Psoas muscle (tissue), 8 donors: ENCODE measurements around the gene RABGAP1L. TPM values are rescaled to one million over a fixed set of nuclear protein-coding genes. Genes with fewer than 3 reads are reported as not detected.
A peak's percentile ranks its signal among the peaks of the same experiment; 100 is the strongest.

Source experiments
- ATAC-seq, 4 donors: fragments of 200-7000 bp; cut with Tn5 transposase; one replicate each; pipeline ENCODE4 v1.9.1; 2020; ENCODE audit warnings: moderate library complexity in 3 of 4, mild to moderate bottlenecking in 2 of 4
- DNase-seq, 2 donors: peaks; one replicate each; pipeline ENCODE4 v3.0.0-alpha.2; 2020
- H3K27ac ChIP-seq: fragments of 200-600 bp; one replicate; pipeline ENCODE4 v1.8.0; 2022
- H3K27me3 ChIP-seq, 3 donors: fragments of 200-600 bp in 1 of 3; one replicate each; pipeline versions ENCODE4 v1.6.1 to v1.8.0; 2013 to 2022; ENCODE audit warnings: low read length in 2 of 3, mild to moderate bottlenecking in 2 of 3, moderate library complexity in 1 of 3; ENCODE audit not compliant: insufficient read depth in 3 of 3
- H3K36me3 ChIP-seq, 2 donors: fragments of 200-600 bp in 1 of 2; one replicate each; pipeline versions ENCODE4 v1.6.1 to v1.8.0; 2013 to 2022; ENCODE audit warnings: low read depth in 1 of 2, mild to moderate bottlenecking in 1 of 2, moderate library complexity in 1 of 2; ENCODE audit not compliant: insufficient read depth in 1 of 2
- H3K4me1 ChIP-seq: fragments of 200-600 bp; one replicate; pipeline ENCODE4 v1.8.0; 2022
- H3K4me3 ChIP-seq: fragments of 200-600 bp; one replicate; pipeline ENCODE4 v1.8.0; 2022; ENCODE audit warnings: mild to moderate bottlenecking
- H3K9me3 ChIP-seq: fragments of 200-600 bp; one replicate; pipeline ENCODE4 v1.8.0; 2022
- WGBS, 3 donors: extraction: QIAGEN DNeasy Blood & Tissue Kit; methylation state at CpG; one replicate each; pipeline versions ENCODE4 v1.1.6 to v1.1.7; 2013; 5-methylcytosine and 5-hydroxymethylcytosine counted together
- intact Hi-C, 2 donors: fragments of 100-400 bp; cut with DNase I; formaldehyde crosslinking; loops; one replicate each; pipeline versions ENCODE4 v1.11.0 to v1.14.2; 2022
- polyA plus RNA-seq, 3 donors: library from polyadenylated mRNA; stranded (reverse); fragments of 200-250 nt; gene quantifications; one replicate each; pipeline ENCODE4 v1.2.3, GENCODE V29; 2013
- total RNA-seq, 4 donors: library from RNA; stranded (reverse); fragmentation: NEBNext Ultra II Directional in 2 of 4; extraction: Animal tissue kit (Norgen Biotek cat#: 25700) in 2 of 4; gene quantifications; one replicate each; pipeline versions ENCODE4 v1.2.1 to v1.2.4, GENCODE V29; 2021 to 2023
- TF ChIP-seq, protein P1 (sequence below): fragments of 200-600 bp; IDR thresholded peaks from one replicate; pipeline ENCODE4 v1.8.0; 2022; ENCODE audit warnings: antibody characterized with exemption
- donor health status: healthy with polysubstance abuse.
- donor health status: DM: no; HTN: no; CAD: no; lungs with moderate emphysema.
- donor health status: Bipolar disorder and iron deficiency.
- donor health status: healthy.
- donor health status: DM: yes; HTN: yes; CAD: no.
- donor health status: DM: no; HTN: no; CAD: no.
- donor health status: DM: no; HTN: no; CAD: no.
- donor health status: DM: yes; HTN: yes; CAD: no.

Gene RABGAP1L
- total and polyA plus RNA-seq, 7 donors, result 2.9 to 14.4 (median 8.7) TPM

DNA sequence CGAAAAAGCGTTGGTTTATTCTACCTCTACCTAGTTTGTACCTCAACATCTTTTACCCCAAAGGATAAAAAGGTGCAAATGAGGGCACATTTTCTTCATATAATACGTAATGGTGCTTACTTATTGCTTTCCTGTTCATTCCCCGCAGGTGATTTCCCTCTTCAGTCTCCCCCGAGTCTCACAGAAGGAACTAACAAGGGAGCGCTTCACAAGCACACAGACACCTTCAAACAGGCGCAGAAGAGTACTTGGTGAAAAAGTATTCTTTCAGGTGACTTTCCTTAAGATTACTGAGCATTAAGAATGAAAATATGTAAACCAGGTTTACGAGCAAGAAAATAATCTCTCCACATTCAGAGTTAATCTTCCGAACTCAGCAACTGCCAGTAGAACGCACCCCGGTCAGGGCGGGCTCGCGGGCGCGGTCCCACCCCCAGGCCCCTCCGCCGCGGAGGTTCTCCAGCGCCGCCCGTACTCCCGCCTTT, 511 bp upstream of the RABGAP1L start:
- Histone ChIP-seq H3K27ac (peak overlapping the region; percentile 85), H3K36me3 (no peaks in the 10 kb centered on the region), H3K4me1 (peaks cover 12% of the 10 kb centered on the region), H3K27me3 (no peaks in the 10 kb centered on the region), H3K4me3 (peak overlapping the region; percentile 80), H3K9me3 (no peaks in the 10 kb centered on the region)
- intact Hi-C loops, result loop anchor here (5.0 kb wide), 1 partner anchor 137 kb away; the partner anchor contains the start of gene RC3H1 (in 2 of the 2)
- 2% methylated on average over 23 of the region's 23 CpGs for WGBS, 3 donors
- DNase-seq (no peak), ATAC-seq (no peak)
- TF ChIP-seq, protein P1, sequence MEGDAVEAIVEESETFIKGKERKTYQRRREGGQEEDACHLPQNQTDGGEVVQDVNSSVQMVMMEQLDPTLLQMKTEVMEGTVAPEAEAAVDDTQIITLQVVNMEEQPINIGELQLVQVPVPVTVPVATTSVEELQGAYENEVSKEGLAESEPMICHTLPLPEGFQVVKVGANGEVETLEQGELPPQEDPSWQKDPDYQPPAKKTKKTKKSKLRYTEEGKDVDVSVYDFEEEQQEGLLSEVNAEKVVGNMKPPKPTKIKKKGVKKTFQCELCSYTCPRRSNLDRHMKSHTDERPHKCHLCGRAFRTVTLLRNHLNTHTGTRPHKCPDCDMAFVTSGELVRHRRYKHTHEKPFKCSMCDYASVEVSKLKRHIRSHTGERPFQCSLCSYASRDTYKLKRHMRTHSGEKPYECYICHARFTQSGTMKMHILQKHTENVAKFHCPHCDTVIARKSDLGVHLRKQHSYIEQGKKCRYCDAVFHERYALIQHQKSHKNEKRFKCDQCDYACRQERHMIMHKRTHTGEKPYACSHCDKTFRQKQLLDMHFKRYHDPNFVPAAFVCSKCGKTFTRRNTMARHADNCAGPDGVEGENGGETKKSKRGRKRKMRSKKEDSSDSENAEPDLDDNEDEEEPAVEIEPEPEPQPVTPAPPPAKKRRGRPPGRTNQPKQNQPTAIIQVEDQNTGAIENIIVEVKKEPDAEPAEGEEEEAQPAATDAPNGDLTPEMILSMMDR, result no peak

DNA sequence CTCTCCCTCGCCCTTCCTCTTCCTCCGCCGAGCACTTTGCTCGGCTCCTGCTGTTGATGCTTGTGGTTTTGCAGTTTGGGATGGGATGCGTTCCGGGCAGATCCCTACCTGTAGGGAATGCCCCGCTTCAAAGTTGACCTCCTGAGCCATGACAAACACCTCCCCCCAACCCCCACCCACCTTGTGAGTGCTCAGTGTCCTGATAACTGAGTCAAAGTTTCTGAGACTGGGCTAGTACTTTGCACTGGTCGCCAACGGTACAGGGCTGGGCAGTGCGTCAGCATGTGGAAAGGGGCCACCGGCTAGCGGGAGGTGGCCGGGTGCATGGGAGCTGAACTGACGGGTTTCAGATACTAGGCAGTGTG, 771 bp downstream of the RABGAP1L start:
- ATAC-seq (peak; percentile 38 to 72 (median 56)), DNase-seq (peak; percentile 59 to 79)
- Histone ChIP-seq H3K9me3 (no peaks in the 10 kb centered on the region), H3K27me3 (no peaks in the 10 kb centered on the region), H3K36me3 (no peaks in the 10 kb centered on the region), H3K27ac (peak overlapping the region; percentile 85), H3K4me3 (peak overlapping the region; percentile 80), H3K4me1 (peaks cover 12% of the 10 kb centered on the region)
- intact Hi-C loops, result loop anchor here in 1 of 2 donors (5.0 kb wide), 1 partner anchor 57 kb away; no protein-coding TSS in a partner anchor
- TF ChIP-seq, protein P1, result no peak
- 1% methylated on average over 14 of the region's 14 CpGs for WGBS, 3 donors

DNA sequence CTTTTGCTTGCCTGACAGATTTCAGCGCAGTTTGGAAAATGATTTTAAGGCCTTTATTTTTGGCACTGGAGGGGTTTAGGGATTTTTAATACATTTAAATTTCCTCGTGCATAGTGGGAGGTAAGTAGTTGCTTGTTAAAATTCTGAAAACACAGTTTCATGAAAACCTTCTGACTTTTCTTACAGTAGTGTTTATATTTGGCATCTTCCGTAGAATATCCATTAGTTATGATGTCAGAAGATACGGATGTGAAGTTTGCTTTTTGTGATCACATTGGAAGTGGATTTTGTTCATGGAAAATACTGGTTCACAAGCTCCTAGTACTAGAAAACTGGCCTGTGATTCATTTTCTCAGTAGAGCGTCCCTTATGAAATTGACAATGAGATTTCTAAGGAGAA, 1.3 kb downstream of the RABGAP1L start:
- peaks cover 12% of the 10 kb centered on the region for H3K4me1 ChIP-seq
- no peak for ATAC-seq
- 67 to 82% (median 72%) methylated on average over 5 of the region's 5 CpGs for WGBS, 3 donors

DNA sequence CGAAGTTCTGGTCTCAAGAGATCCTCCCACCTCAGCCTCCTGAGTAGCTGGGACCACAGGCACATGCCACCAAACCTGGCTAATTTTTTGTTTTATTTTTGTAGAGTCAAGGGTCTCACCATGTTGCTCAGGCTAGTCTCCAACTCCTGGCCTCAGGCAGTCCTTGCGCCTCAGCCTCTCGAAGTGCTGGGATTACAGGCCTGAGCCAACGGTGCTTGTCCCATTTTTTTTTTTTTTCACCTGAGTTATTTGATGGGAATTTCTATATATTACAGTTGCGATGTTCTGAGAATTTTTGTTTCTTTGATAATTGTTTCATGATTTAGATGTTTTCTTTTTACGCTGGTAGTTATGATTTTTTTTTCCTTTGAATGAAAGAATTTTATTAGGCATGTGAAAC, 2.5 kb downstream of the RABGAP1L start:
- ATAC-seq, result no peak
- Histone ChIP-seq H3K27me3 (no peaks in the 10 kb centered on the region), H3K36me3 (no peaks in the 10 kb centered on the region), H3K27ac (no peak overlapping the region), H3K4me3 (no peak overlapping the region), H3K4me1 (peaks cover 12% of the 10 kb centered on the region), H3K9me3 (no peaks in the 10 kb centered on the region)
- DNase-seq, result no peak
- intact Hi-C loops, result loop anchor here in 1 of 2 donors (5.0 kb wide), 1 partner anchor 55 kb away; no protein-coding TSS in a partner anchor
- TF ChIP-seq, protein P1, result no peak
- WGBS, 3 donors, result 91 to 92% (median 91%) methylated on average over 6 of the region's 6 CpGs

More for the DNA sequence above, 1.3 kb downstream of the RABGAP1L start:
- TF ChIP-seq, protein P1, result no peak
- DNase-seq, result no peak
- H3K9me3 ChIP-seq, result no peaks in the 10 kb centered on the region
- H3K4me3 ChIP-seq, result peak overlapping the region; percentile 80
- no peaks in the 10 kb centered on the region for H3K27me3 ChIP-seq
- intact Hi-C loops, result loop anchor here in 1 of 2 donors (5.0 kb wide), 1 partner anchor 57 kb away; no protein-coding TSS in a partner anchor
- H3K27ac ChIP-seq, result no peak overlapping the region
- H3K36me3 ChIP-seq, result no peaks in the 10 kb centered on the region

DNA sequence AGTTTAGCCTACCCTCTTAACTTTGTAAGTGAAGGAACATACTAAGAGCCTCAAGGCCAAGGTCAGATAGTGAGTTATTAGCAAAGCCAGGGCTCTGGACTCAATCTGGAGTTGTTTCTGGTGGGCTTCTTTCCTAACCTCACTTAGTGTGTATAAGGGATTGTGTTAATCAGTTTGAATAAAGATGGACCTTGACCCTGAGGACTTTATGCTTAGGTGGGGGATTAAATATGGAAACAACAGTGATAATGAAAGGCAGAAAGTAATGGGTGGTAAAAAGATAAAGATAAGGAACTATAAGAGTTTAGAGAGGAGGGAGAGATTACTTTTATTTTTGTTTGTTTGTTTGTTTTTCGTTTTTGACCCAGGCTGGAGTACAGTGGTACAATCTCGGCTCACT, 5.5 kb downstream of the RABGAP1L start:
- Histone ChIP-seq H3K4me3 (no peak overlapping the region), H3K9me3 (no peaks in the 10 kb centered on the region), H3K4me1 (peaks cover 8% of the 10 kb centered on the region), H3K36me3 (no peaks in the 10 kb centered on the region), H3K27ac (no peak overlapping the region), H3K27me3 (no peaks in the 10 kb centered on the region)
- DNase-seq, result no peak
- intact Hi-C loops, result loop anchor here in 1 of 2 donors (5.0 kb wide), 1 partner anchor 52 kb away; no protein-coding TSS in a partner anchor
- TF ChIP-seq, protein P1, result no peak
- ATAC-seq, result no peak
- 97 to 100% (median 100%) methylated on average over 2 of the region's 2 CpGs for WGBS, 3 donors
